ENCODE measurements around the gene METTL16. TPM values are rescaled to one million over a fixed set of nuclear protein-coding genes. Genes with fewer than 3 reads are reported as not detected.

The METTL16 gene
- total and polyA plus RNA-seq, 11 donors, result 13.9 to 32.0 (median 24.3) TPM

GRCh38 chr17:2372681-2373080 is 139.0 kb downstream of the METTL16 start:
- intact Hi-C loops (cut with DNase I), result no loop called here
- peaks cover 0 to 24% (median 13%) of the 10 kb centered on the region in 12 donors for H3K4me1 ChIP-seq
- H3K27me3 ChIP-seq, result no peaks in the 10 kb centered on the region
- DNase-seq, result peak in 1 of 5 donors; percentile 60
- no peak for ATAC-seq
- TF ChIP-seq CTCF (IDR thresholded peaks at IDR 0.05) (no peak), POLR2A (IDR thresholded peaks at IDR 0.05) (no peak)
- peaks cover 0 to 64% (median 52%) of the 10 kb centered on the region in 9 donors for H3K36me3 ChIP-seq
- 88 to 94% (median 93%) methylated on average over 13 to 16 of the region's 16 CpGs for WGBS, 4 donors
- no peaks in the 10 kb centered on the region for H3K9me3 ChIP-seq
- no peak overlapping the region for H3K4me3 ChIP-seq
- no peak overlapping the region for H3K27ac ChIP-seq

- intact Hi-C loops (cut with DNase I), result no loop called here
- ATAC-seq (no peak), DNase-seq (peak in 1 of 5 donors; percentile 60)
- H3K9me3 ChIP-seq, result no peaks in the 10 kb centered on the region
- H3K27ac ChIP-seq, result no peak overlapping the region
- WGBS, 4 donors, result 91 to 97% (median 96%) methylated on average over 17 to 26 of the region's 26 CpGs
- no peaks in the 10 kb centered on the region for H3K27me3 ChIP-seq
- H3K36me3 ChIP-seq, result peaks cover 0 to 63% (median 47%) of the 10 kb centered on the region in 9 donors
- H3K4me1 ChIP-seq, result peaks cover 0 to 29% (median 15%) of the 10 kb centered on the region in 12 donors
- H3K4me3 ChIP-seq, result no peak overlapping the region
- TF ChIP-seq POLR2A (IDR thresholded peaks at IDR 0.05), result no peak
- TF ChIP-seq CTCF (IDR thresholded peaks at IDR 0.05), result no peak
Measured at GRCh38 chr17:2372180-2372579, 139.5 kb downstream of the METTL16 start.

GRCh38 chr17:2371183-2372130 is 140.2 kb downstream of the METTL16 start:
- no peak overlapping the region for H3K27ac ChIP-seq
- H3K9me3 ChIP-seq, result no peaks in the 10 kb centered on the region
- ATAC-seq (no peak), DNase-seq (no peak)
- peaks cover 0 to 60% (median 43%) of the 10 kb centered on the region in 9 donors for H3K36me3 ChIP-seq
- 95 to 97% (median 96%) methylated on average over 26 to 30 of the region's 30 CpGs for WGBS, 4 donors
- no peak for TF ChIP-seq POLR2A (IDR thresholded peaks at IDR 0.05)
- no peak for TF ChIP-seq CTCF (IDR thresholded peaks at IDR 0.05)
- no peaks in the 10 kb centered on the region for H3K27me3 ChIP-seq
- no peak overlapping the region for H3K4me3 ChIP-seq
- intact Hi-C loops (cut with DNase I), result no loop called here
- H3K4me1 ChIP-seq, result peaks cover 0 to 29% (median 15%) of the 10 kb centered on the region in 12 donors

DNA sequence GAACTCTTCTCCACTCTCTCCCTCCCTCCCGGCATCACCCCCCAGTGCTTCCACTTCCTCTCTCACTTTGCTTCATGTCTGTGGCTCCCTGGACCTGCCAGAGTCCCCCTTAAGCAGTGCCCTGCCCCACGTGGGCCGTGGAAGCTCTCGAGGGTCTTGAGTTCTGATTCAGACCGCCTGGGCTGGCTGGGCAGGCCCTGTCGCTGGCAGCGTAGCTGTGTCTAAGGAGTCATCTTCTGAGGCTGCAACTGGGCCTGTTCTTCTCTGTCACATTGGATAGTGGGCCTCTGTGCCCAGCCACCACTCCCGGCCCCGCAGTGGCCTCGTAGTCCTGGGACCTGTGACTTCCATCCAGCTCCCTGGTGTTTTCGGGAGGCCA is 141.5 kb downstream of the METTL16 start:
- Histone ChIP-seq H3K4me3 (no peak overlapping the region), H3K9me3 (no peaks in the 10 kb centered on the region), H3K27ac (no peak overlapping the region), H3K4me1 (peaks cover 0 to 29% (median 15%) of the 10 kb centered on the region in 12 donors), H3K27me3 (no peaks in the 10 kb centered on the region), H3K36me3 (peaks cover 0 to 56% (median 34%) of the 10 kb centered on the region in 9 donors)
- DNase-seq (peak in 1 of 5 donors; percentile 55), ATAC-seq (no peak)
- intact Hi-C loops (cut with DNase I), result no loop called here
- 88 to 92% (median 89%) methylated on average over 9 to 11 of the region's 11 CpGs for WGBS, 4 donors
- no peak for TF ChIP-seq POLR2A (IDR thresholded peaks at IDR 0.05)
- no peak for TF ChIP-seq CTCF (IDR thresholded peaks at IDR 0.05)

Measured in heart left ventricle (tissue), 16 donors.